Hepatocyte (in vitro differentiated cells): ENCODE results near the gene SKAP2. TPM values are rescaled to one million over a fixed set of nuclear protein-coding genes. Genes with fewer than 3 reads are reported as not detected.

Source experiments
- DNase-seq: peaks from one replicate; pipeline ENCODE4 v3.0.0-alpha.2; 2016; ENCODE audit warnings: low spot score
- H2AFZ ChIP-seq: fragments of 200-600 bp; sonication (generic); 2 replicates; pipeline ENCODE4 v1.6.0; 2016; ENCODE audit warnings: antibody characterized with exemption, mild to moderate bottlenecking
- H3K27ac ChIP-seq: fragments of 200-600 bp; sonication (generic); 2 replicates; pipeline ENCODE4 v1.5.1; 2016; ENCODE audit warnings: mild to moderate bottlenecking
- H3K27me3 ChIP-seq: fragments of 200-600 bp; sonication (generic); 2 replicates; pipeline ENCODE4 v1.6.1; 2016
- H3K36me3 ChIP-seq: fragments of 200-600 bp; sonication (generic); replicated peaks from 2 replicates; pipeline ENCODE4 v1.5.1; 2016; ENCODE audit warnings: low read depth; ENCODE audit not compliant: insufficient read depth
- H3K4me1 ChIP-seq: fragments of 200-600 bp; sonication (generic); 2 replicates; pipeline ENCODE4 v1.5.1; 2016; ENCODE audit warnings: mild to moderate bottlenecking, moderate library complexity; ENCODE audit not compliant: insufficient read depth
- H3K4me2 ChIP-seq: fragments of 200-600 bp; sonication (generic); 2 replicates; pipeline ENCODE4 v1.6.0; 2016
- H3K4me3 ChIP-seq: fragments of 200-600 bp; sonication (generic); 2 replicates; pipeline ENCODE4 v1.5.1; 2016; ENCODE audit warnings: mild to moderate bottlenecking
- H3K79me2 ChIP-seq: fragments of 200-600 bp; sonication (generic); 2 replicates; pipeline ENCODE4 v1.6.0; 2017; ENCODE audit warnings: mild to moderate bottlenecking
- H3K9me2 ChIP-seq: fragments of 200-600 bp; sonication (generic); replicated peaks from 2 replicates; pipeline ENCODE4 v1.6.0; 2017; ENCODE audit warnings: mild to moderate bottlenecking; ENCODE audit not compliant: insufficient read depth
- H3K9me3 ChIP-seq: fragments of 200-600 bp; sonication (generic); 2 replicates; pipeline ENCODE4 v1.5.1; 2016; ENCODE audit warnings: low read depth, mild to moderate bottlenecking
- H4K20me1 ChIP-seq: fragments of 200-600 bp; sonication (generic); 2 replicates; pipeline ENCODE4 v1.6.0; 2016; ENCODE audit warnings: mild to moderate bottlenecking; ENCODE audit not compliant: insufficient read depth, poor library complexity, severe bottlenecking
- CTCF ChIP-seq: fragments of 200-600 bp; sonication (generic); IDR thresholded peaks from 2 replicates; pipeline ENCODE4 v1.5.1; 2016; ENCODE audit warnings: antibody characterized with exemption, mild to moderate bottlenecking; ENCODE audit not compliant: poor library complexity
- EZH2 ChIP-seq: fragments of 200-600 bp; sonication (generic); IDR thresholded peaks from 2 replicates; pipeline ENCODE4 v1.6.1; 2016; ENCODE audit warnings: antibody characterized with exemption, mild to moderate bottlenecking, borderline replicate concordance
- EZH2phosphoT487 ChIP-seq: fragments of 200-600 bp; sonication (generic); IDR thresholded peaks from one replicate; pipeline ENCODE4 v1.6.1; 2018; ENCODE audit warnings: antibody characterized with exemption, mild to moderate bottlenecking, low read depth, moderate library complexity; ENCODE audit not compliant: unreplicated experiment, severe bottlenecking
- WGBS: methylation state at CpG from one replicate; pipeline ENCODE4 v1.1.6; 2016; ENCODE audit warnings: low lambda C conversion rate; ENCODE audit errors: missing lambda C conversion rate; 5-methylcytosine and 5-hydroxymethylcytosine counted together
- polyA plus RNA-seq: library from polyadenylated mRNA; unstranded; fragments of >200 nt; fragmentation: Nextera tagmentation; extraction: Ambion mirVana; gene quantifications from 2 replicates; pipeline ENCODE4 v1.2.1, GENCODE V29; 2016
- total RNA-seq: library from RNA; depleted of rRNA; stranded (reverse); fragments of >200 nt; gene quantifications from 2 replicates; pipeline ENCODE4 v1.2.3, GENCODE V29; 2014

Gene SKAP2
- total and polyA plus RNA-seq, 2 experiments from 2014 or later: 8.4 to 13.5 TPM

- WGBS: 86% methylated on average over 2 of the region's 2 CpGs
- Histone ChIP-seq H3K4me1 (peaks cover 31% of the 10 kb centered on the region), H3K79me2 (no peaks in the 10 kb centered on the region), H2AFZ (no peak overlapping the region), H3K9me2 (no peaks in the 10 kb centered on the region), H3K27ac (no peak overlapping the region), H3K36me3 (no peaks in the 10 kb centered on the region), H3K4me3 (no peak overlapping the region), H3K27me3 (no peaks in the 10 kb centered on the region), H4K20me1 (no peaks in the 10 kb centered on the region), H3K4me2 (no peak overlapping the region), H3K9me3 (no peaks in the 10 kb centered on the region)
- DNase-seq: no peak
- TF ChIP-seq EZH2phosphoT487 (no peak), CTCF (no peak), EZH2 (no peak)
Measured at GRCh38 chr7:26690135-26690805, 174.1 kb downstream of the SKAP2 start.

GRCh38 chr7:26688936-26689506 lies 175.4 kb downstream of the SKAP2 start:
- Histone ChIP-seq H3K9me3 (no peaks in the 10 kb centered on the region), H3K27ac (peak overlapping the region; percentile 15), H3K4me1 (peaks cover 31% of the 10 kb centered on the region), H3K79me2 (no peaks in the 10 kb centered on the region), H3K36me3 (no peaks in the 10 kb centered on the region), H4K20me1 (no peaks in the 10 kb centered on the region), H3K4me3 (no peak overlapping the region), H3K4me2 (peak overlapping the region; percentile 26), H2AFZ (no peak overlapping the region), H3K27me3 (no peaks in the 10 kb centered on the region), H3K9me2 (no peaks in the 10 kb centered on the region)
- DNase-seq: no peak
- WGBS: 54% methylated on average over 4 of the region's 4 CpGs
- TF ChIP-seq EZH2 (no peak), EZH2phosphoT487 (no peak), CTCF (no peak)

- Histone ChIP-seq H2AFZ (no peak overlapping the region), H3K27ac (peak overlapping the region; percentile 15), H3K9me2 (no peaks in the 10 kb centered on the region), H3K27me3 (no peaks in the 10 kb centered on the region), H3K4me3 (no peak overlapping the region), H3K4me2 (no peak overlapping the region), H3K4me1 (peaks cover 31% of the 10 kb centered on the region), H3K79me2 (no peaks in the 10 kb centered on the region), H3K36me3 (no peaks in the 10 kb centered on the region), H3K9me3 (no peaks in the 10 kb centered on the region), H4K20me1 (no peaks in the 10 kb centered on the region)
- TF ChIP-seq EZH2: no peak
- no peak for TF ChIP-seq CTCF
- TF ChIP-seq EZH2phosphoT487: no peak
- peak; percentile 36 for DNase-seq
Measured at GRCh38 chr7:26688388-26688787, 176.0 kb downstream of the SKAP2 start.
